ENCODE measurements around the gene KCNIP3.

KCNIP3 gene

GRCh38 chr2:95325026-95325425 is 27.9 kb downstream of the KCNIP3 start:
- no peaks in the 10 kb centered on the region for H3K4me1 Mint-ChIP-seq
- H3K9me3 Mint-ChIP-seq, result no peaks in the 10 kb centered on the region
- TF ChIP-seq CTCF (IDR thresholded peaks at IDR 0.05; ENCODE audit: unreplicated experiment in 3 of 3), result no peak
- no peak overlapping the region for H3K27ac Mint-ChIP-seq
- H3K27me3 Mint-ChIP-seq (ENCODE audit: low read depth), result peaks cover 4% of the 10 kb centered on the region
- no peaks in the 10 kb centered on the region for H3K36me3 Mint-ChIP-seq (ENCODE audit: low read depth)
- H3K4me3 Mint-ChIP-seq, result no peak overlapping the region

GRCh38 chr2:95325590-95326432 is 28.7 kb downstream of the KCNIP3 start:
- Mint-ChIP-seq H3K9me3 (no peaks in the 10 kb centered on the region), H3K27ac (no peak overlapping the region), H3K4me3 (no peak overlapping the region), H3K4me1 (peaks cover 4% of the 10 kb centered on the region), H3K36me3 (ENCODE audit: low read depth) (no peaks in the 10 kb centered on the region), H3K27me3 (ENCODE audit: low read depth) (peaks cover 4% of the 10 kb centered on the region)
- no peak for TF ChIP-seq CTCF (IDR thresholded peaks at IDR 0.05; ENCODE audit: unreplicated experiment in 3 of 3)

- Mint-ChIP-seq H3K27ac (no peak overlapping the region), H3K27me3 (ENCODE audit: low read depth) (peaks cover 4% of the 10 kb centered on the region), H3K4me1 (peaks cover 9% of the 10 kb centered on the region), H3K36me3 (ENCODE audit: low read depth) (no peaks in the 10 kb centered on the region), H3K9me3 (no peaks in the 10 kb centered on the region), H3K4me3 (no peak overlapping the region)
- TF ChIP-seq CTCF (IDR thresholded peaks at IDR 0.05; ENCODE audit: unreplicated experiment in 3 of 3), result no peak
These were observed 29.4 kb downstream of the KCNIP3 start for GRCh38 chr2:95326433-95327140.

GRCh38 chr2:95327861-95328260 is 30.7 kb downstream of the KCNIP3 start:
- H3K27ac Mint-ChIP-seq, result no peak overlapping the region
- no peak overlapping the region for H3K4me3 Mint-ChIP-seq
- H3K36me3 Mint-ChIP-seq (ENCODE audit: low read depth), result no peaks in the 10 kb centered on the region
- H3K4me1 Mint-ChIP-seq, result peaks cover 9% of the 10 kb centered on the region
- no peaks in the 10 kb centered on the region for H3K27me3 Mint-ChIP-seq (ENCODE audit: low read depth)
- no peak for TF ChIP-seq CTCF (IDR thresholded peaks at IDR 0.05; ENCODE audit: unreplicated experiment in 3 of 3)
- H3K9me3 Mint-ChIP-seq, result no peaks in the 10 kb centered on the region

GRCh38 chr2:95328358-95329125 is 31.4 kb downstream of the KCNIP3 start:
- Mint-ChIP-seq H3K9me3 (no peaks in the 10 kb centered on the region), H3K27ac (no peak overlapping the region), H3K36me3 (ENCODE audit: low read depth) (no peaks in the 10 kb centered on the region), H3K27me3 (ENCODE audit: low read depth) (no peaks in the 10 kb centered on the region), H3K4me3 (no peak overlapping the region), H3K4me1 (peaks cover 9% of the 10 kb centered on the region)
- no peak for TF ChIP-seq CTCF (IDR thresholded peaks at IDR 0.05; ENCODE audit: unreplicated experiment in 3 of 3)

All from nephron (organoid).